Measurements from ENCODE around the gene FBXO3.
"Not testable (repeated sequence)": the region's sequence is repeated elsewhere in the genome, so short reads cannot be mapped to it uniquely, and the experiment has no call there.

The FBXO3 gene

DNA sequence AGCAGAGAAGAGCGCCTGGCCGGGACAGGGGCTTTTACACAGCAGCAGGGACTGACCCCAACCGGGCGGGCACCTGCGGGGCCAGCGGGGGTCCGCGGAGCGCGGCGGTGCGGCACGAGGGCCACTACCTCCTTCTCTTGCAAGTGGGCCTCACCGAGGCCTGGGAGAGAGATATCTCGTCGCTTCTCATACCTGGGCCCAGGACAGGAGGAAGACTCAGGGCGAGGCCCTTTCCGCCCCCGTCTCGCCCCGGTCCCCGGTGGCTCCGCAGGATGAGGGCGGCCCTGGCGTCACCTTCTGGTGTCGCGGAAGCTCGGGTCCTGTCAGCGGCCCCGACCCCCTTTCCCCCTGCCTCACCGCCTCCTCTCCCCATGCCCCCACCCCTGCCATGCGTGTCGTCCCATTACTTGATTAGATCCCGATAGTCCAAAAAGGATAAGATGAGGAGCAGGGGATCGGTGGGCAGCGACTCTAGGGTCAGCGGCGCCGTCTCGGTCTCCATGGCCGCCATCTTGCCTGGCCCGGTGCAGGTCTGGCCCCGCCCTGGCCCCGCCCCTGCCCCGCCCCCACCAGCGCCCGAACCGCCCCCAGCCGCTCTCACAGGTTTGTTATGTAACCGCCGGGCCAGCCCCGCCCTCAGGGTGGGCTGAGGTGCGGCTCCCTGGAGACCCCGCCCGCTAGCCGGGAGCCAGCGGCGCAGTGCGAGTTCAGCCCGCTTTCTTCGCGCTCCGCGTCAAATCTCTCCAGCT is at the start of gene FBXO3:
Gene FBXO3 (minus strand): TSS at position 534 of the 749 bp plus-strand sequence. CDS start 23 bp downstream, at position 511.
- Histone ChIP-seq H3K27ac (peak within 1 kb of the TSS; percentile 27 to 92 (median 80)), H3K4me3 (peak within 1 kb of the TSS; percentile 68 to 98 (median 88))

DNA sequence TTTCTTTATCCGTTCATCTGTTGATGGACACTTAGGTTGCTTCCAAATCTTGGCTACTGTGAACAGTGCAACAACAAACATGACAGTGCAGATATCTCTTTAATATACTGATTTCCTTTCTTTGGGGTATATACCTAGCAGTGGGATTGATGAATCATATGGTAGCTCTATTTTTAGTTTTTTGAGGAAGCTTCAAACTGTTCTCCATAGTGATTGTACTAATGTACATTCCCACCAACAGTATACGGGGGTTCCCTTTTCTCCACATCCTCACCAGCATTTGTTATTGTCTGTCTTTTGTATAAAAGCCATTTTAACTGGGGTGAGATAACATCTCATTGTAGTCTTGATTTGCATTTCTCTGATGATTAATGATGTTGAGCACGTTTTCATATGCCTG is 48.7 kb upstream of the FBXO3 start:
- not testable (repeated sequence) for H3K4me3 ChIP-seq, H3K27ac ChIP-seq

GRCh38 chr11:33819278-33820035 is 45.1 kb upstream of the FBXO3 start:
- H3K4me3 ChIP-seq: no peak overlapping the region
- no peak overlapping the region for H3K27ac ChIP-seq

- no peak overlapping the region for H3K4me3 ChIP-seq
- no peak overlapping the region for H3K27ac ChIP-seq
Measured at GRCh38 chr11:33808228-33808828, 34.0 kb upstream of the FBXO3 start.

- H3K27ac ChIP-seq: no peak overlapping the region
Measured at GRCh38 chr11:33804471-33804870, 30.2 kb upstream of the FBXO3 start.

GRCh38 chr11:33802194-33802950 is 28.1 kb upstream of the FBXO3 start:
- Histone ChIP-seq H3K4me3 (no peak overlapping the region), H3K27ac (no peak overlapping the region)

More at GRCh38 chr11:33804471-33804870, 30.2 kb upstream of the FBXO3 start:
- H3K4me3 ChIP-seq: no peak overlapping the region

DNA sequence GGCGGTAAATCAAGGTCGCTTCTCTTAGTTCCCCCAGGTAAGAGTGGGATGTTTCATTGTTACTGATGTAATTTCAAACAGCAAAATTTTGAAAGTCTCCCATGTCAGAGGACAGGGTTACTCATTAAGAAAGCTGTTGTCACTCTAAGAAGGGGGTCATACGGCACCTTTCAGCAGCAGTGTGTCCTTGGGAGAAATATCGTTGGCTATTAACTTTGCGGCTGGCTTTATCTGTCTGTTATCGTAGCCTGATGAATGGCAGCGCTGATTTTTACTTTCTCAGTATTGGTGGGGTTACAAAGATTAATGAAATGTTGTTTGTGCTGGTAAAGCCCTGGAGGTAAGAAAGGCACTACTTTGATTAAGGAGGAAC is 27.5 kb upstream of the FBXO3 start:
- Histone ChIP-seq H3K4me3 (no peak overlapping the region), H3K27ac (no peak overlapping the region)

DNA sequence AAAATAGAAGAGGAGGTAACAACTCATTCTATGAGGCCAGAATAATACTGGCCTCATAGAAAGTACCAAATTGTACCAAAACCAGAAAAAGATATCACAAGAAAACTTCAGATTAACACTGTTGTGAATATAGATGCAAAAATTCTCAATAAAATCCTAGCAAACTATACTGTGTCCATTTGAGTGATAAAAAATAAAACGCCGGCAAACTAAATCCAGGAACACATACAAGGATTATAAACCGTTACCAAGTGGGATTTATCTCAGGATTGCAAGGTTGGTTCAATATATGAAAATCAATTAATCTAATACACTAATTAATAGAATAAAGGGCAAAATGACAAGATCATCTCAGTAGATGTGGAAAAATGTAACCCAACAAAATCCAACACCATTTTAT is 23.6 kb upstream of the FBXO3 start:
- no peak overlapping the region for H3K27ac ChIP-seq
- no peak overlapping the region for H3K4me3 ChIP-seq

GRCh38 chr11:33790040-33790439 is 15.7 kb upstream of the FBXO3 start:
- Histone ChIP-seq H3K27ac (no peak overlapping the region), H3K4me3 (no peak overlapping the region)

DNA sequence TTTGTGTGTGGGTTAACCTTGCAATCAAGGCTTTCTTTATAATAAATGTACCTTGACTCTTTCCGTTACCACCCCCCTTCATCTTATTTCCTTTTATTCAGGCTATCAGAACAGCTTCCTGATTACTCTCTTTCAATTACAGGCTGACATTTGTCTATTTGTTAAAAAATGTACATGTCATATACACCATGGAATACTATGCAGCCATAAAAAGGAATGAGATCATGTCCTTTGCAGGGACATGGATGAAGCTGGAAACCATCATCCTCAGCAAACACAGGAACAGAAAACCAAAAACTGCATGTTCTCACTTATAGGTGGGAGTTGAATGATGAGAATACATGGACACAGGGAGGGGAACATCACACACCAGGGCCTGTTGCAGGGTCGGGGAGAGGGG is 13.8 kb upstream of the FBXO3 start:
- H3K27ac ChIP-seq, H3K4me3 ChIP-seq: not testable (repeated sequence)

DNA sequence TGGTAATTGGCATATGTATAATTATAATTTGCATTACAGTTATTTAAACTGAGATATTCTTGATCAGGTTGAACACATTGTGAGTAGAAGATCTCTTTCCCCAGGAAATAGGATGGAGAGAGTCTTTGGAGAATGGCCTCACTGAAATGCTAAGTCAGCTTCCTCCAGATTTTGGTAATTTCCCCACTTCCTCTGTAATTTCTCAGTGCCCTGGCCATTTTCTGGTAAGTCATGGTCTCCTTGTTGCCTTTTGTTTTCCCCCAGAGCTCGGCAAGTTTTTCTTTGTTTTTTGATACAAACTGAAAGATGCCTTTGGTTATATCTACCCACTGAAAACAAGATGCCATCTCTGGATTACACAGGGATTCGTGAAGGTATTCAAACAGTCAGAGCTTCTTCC is 12.8 kb upstream of the FBXO3 start:
- H3K27ac ChIP-seq: no peak overlapping the region
- H3K4me3 ChIP-seq: no peak overlapping the region

DNA sequence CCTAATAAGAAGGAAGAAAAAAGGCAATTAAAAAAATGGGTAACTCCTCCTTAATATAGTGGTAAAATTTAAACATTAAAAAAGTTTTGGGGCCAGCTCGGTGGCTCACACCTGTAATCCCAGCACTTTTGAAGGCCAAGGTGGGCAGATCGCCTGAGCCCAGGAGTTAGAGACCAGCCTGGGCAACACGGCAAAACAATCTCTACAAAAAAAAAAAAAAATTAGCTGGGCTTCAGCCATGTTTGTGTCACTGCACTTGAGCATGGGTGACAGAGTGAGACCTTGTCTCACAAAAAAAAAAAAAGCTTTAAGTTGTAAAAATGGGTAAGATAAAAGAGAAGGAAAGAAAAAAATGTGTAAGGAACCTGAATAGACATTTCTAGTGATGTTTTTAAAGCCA is 11.3 kb upstream of the FBXO3 start:
- H3K27ac ChIP-seq: no peak overlapping the region
- no peak overlapping the region for H3K4me3 ChIP-seq

GRCh38 chr11:33779849-33780528 is 5.7 kb upstream of the FBXO3 start:
- Histone ChIP-seq H3K4me3 (no peak overlapping the region), H3K27ac (peak overlapping the region in 1 of 21 experiments; percentile 29)

DNA sequence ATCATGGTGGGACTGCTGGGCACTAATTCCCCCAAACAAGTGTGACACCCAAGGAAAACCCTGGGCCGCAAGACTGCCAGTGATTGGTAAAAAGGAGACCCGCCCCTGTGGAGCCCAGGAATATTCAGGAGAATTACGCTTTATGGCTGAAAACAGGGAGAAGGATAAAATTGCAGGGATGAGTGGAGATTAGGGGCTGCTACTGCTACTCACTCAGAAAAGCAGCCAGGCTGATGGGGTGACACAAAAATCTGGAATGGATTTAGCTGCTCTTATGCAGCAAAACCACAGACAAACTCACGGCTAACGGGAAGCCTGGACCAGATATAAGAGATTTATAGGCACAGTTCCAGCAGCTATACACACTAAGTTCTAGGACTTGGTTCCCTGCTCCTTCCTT is 4.4 kb upstream of the FBXO3 start:
- H3K4me3 ChIP-seq: no peak overlapping the region
- H3K27ac ChIP-seq: no peak overlapping the region

DNA sequence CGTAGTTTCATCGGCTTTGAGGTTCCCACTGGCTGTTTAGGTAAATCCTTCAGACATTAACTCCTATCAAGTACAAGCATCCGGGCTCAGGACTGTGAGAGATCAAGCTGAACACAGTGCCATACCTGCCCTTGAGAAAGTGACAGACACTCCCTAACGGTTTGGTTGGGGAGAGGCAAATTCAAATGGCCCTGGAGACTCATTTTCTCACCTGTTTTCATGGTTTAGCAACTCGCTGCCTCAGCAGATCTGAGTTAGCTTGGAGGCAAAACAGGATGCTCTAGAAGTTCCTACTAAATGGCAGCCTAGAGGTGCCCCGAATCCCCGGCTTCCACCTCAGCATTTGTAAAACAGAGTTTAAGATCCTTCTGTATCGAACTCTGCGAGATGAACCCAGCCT is 3.6 kb upstream of the FBXO3 start:
- Histone ChIP-seq H3K4me3 (no peak overlapping the region), H3K27ac (no peak overlapping the region)

- Histone ChIP-seq H3K27ac (no peak overlapping the region), H3K4me3 (no peak overlapping the region)
Measured at GRCh38 chr11:33775832-33776470, 1.6 kb upstream of the FBXO3 start.

GRCh38 chr11:33775467-33775807 is 1.1 kb upstream of the FBXO3 start:
- no peak overlapping the region for H3K27ac ChIP-seq
- no peak overlapping the region for H3K4me3 ChIP-seq

DNA sequence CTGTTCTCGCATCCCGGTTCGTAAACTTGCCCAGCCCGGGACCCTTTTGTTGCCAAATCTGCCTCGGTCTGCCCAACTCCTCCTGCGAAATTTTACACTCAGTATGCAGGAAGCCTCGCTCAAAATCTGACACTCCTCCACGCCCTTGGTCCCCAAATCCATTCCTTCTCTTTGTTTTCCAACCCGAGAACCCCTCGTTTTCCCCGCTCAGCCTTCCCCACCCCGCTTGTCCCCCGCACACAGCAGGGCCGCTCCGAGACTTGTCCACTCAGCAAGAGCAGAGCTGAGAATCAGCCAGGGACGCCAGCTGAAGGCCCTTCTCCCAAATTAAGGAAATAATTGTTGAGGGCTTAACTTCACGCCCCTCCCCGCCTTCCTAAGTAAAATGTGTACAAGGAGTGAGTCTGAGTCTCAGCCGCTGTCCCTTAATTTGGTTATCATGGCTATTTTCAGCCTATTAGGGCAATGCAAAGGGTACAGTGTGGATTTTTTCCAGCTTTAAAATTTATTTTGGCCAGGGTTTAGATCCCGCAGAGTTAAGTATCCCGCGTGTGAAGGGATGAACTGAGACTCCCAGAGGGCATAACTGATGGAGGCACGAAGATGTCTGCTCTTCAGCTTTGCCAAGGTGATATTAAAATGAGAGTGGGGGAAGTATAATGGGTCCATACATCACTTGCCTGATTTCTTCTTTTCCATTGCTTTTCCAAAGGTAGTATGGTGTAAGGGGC is 581 bp upstream of the FBXO3 start:
- H3K27ac ChIP-seq: peak overlapping the region in 19 of 21 experiments; percentile 54 to 92 (median 83)

More for the DNA sequence above, 581 bp upstream of the FBXO3 start:
- peak overlapping the region; percentile 68 to 98 (median 88) for H3K4me3 ChIP-seq

Data from skin epidermis (tissue), 12 donors.